GM04504 (cell line): Measurements from ENCODE around the gene SREBF2.
A peak's percentile ranks its signal among the peaks of the same experiment; 100 is the strongest.

Experiments
- DNase-seq: peaks from one replicate; pipeline ENCODE4 v3.0.0-alpha.2; 2012; ENCODE audit warnings: low read depth

Gene SREBF2

DNA sequence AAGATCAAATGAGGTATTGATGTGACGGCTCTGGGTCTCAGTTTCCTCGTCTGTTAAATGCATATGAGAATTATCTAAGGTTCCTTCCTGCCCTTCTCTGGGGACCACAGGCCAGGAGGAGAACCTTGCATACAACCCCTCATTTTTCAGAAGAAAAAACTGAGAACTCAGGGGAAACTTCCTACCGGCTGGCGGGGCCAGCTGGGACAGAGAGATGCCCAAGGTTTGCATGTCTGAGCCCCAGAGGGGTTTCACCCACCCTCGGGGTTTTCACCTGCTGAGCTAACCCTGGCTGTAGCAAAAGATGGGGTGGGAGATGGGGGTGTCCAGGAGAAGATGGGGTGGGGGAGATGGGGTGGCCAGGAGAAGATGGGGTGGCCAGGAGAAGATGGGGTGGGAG lies 89.4 kb downstream of the SREBF2 start:
- no peak for DNase-seq

DNA sequence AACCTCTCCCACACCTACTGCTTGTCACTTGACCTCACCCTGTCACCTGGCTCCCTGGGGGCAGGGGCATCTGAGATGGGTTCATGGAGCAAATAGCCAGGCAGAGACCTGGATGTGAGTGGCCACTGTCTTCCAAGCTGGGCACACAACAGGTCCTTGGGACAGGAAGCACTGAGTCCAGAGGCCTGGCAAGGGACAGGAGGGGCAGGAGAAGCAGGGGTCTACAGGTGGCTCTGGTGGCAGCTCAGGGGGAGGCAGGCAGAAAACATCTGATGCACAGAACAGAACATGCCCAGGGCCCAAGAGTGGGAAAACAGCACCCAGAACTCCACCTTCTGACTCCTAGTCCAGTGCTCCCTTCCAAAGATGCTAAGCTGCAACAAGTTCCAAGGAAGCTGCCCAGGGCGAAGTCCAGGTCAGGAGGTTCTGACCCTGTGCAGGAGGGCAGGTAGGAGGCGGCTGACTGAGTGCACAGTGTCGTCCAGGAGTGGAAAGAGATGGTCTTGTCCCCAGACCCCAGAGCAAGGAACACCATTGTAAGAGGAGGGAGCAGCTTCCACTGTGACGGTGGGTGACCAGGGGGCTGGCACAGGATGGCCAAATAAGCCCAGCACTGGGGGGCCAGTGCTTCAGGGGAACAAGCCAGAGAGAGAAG lies 90.2 kb downstream of the SREBF2 start:
- DNase-seq: no peak

DNA sequence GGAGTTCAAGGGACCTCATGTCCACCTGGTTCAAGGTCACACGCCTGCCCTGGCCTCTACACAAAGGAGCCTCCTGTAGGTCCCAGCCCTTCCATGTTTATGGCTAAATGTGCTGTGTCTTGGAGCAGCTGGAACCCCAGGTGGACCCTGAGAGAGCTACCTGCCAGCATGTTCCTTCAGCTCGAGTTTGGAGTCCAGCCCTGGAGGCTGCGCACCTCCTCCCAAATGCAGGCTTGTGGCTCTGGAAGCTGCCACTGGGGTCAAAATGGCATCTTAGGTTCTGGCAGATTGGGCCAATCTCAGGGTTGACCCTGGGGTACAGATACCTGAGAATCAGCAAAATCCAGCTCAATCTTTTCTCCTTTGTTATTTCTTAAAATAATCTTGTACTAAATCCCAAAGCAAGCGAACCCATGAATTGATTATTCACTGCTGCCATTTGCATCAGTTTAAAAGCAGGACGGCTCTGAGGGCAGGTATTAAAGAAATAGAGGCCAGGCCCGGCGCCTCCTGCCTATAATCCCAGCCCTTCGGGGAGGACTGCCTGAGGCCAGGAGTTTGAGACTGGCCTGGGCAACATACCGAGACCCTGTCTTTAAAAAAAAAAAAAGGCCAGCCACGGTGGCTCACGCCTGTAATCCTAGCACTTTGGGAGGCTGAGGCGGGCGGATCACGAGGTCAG lies 90.8 kb downstream of the SREBF2 start:
- no peak for DNase-seq

DNA sequence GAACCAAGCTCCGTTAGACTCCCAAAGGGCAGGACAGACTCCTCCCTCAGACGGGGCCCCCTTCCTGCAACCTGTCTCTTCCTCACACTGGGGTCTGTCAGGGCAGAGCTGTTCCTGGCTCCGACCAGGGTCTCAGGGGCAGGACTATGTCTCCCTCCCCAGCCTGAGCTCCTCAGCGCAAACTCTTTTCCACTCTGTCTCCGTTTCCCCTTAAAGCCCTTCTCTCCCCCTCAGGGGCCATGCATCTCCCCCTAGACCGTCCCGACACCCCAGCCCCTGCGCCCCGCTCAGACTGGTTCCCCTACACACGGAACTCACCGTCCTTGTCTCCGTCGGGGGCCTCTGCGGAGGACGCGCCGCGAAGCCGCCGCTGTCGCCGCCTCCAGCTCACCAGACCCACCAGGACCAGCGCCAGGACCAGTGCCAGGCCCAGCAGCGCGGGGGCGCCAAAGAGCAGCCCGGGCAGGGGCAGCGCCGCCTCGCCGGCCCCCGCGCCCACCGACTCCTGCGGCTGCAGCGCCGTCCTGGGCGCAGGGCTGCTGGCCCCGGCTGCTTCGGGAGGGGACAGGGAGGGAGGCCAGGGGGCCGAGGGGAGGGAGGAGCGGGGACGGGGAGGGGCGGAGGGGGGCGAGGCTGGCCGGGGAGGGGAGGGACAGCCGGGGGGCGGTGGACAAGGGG lies 93.0 kb downstream of the SREBF2 start:
- DNase-seq: no peak

DNA sequence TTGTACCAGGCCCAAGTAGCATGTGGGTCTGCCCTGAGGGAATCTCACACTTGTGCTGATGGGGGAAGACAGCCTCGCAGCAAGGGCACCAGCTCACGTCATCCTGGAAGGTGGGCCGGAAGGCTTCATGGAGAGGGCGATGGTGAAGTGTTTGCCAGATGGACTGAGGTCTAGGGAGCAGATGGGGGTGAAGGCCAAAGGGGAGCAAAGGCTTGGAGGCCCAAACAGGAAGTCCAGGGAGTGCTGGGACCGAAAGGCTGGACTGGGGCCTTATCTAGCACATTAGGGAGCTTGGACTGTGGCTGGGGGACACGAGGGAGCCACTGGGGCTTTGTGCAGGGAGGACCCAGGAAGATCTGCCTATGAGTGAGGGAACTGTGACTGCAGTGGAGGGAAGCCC lies 94.9 kb downstream of the SREBF2 start:
- DNase-seq: no peak

DNA sequence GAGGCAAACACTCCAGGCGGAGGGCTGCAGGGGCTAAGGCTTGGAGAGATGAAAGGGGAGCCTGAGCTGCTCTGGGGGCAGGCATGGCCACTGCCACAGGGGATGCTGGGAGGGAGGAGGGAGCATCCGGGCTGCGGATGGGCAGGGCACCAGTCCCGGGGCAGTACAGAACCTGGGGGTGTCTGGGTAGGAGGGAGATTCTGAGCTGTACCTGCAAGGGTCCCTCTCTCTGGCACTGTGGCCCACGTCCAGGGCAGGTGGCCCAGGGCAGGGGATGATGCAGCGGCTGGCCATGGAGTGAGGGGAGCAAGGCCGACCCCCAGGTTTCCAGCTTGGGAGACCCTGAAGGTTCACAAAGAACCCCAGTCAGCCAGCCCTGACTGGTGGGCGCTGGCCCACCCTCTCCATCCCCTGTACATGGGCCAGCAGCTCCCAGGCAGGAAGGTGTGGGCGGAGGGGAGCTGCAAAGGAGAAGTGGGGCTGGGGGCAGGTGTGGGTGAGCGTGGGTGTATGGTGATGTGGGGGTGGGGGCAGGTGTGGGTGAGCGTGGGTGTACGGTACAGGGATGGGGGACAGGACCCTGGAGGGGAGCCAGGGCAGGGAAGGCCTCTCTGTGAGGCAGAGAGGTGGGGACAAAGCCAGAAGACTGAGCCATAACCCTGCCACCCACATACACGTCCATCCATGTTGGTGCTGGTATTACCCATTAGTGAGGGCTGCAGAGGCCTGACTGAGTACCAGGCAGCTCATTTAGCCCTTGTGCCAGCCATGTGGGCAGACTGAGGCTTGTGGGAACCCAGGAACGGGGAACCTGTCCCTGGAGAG lies 95.9 kb downstream of the SREBF2 start:
- no peak for DNase-seq

DNA sequence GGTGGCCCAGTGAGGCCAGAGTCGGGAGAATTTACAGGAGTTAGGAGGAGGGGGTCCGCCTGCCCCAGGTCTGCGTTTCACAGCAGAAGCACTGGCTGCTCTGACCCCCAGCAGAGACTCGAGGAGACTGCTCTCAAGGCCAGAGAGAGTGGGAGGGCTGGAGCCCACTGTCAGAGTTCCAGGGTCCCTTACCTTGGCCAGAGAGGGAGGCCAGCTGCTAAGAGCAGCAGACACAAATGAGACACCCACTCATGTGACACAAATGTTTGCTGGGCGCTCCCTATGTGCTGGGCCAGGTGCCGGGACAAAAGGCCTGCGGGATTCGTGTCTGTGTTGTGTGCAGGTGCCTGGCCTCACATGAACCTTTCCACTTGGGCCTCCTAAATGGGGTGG lies 96.5 kb downstream of the SREBF2 start:
- DNase-seq: no peak

DNA sequence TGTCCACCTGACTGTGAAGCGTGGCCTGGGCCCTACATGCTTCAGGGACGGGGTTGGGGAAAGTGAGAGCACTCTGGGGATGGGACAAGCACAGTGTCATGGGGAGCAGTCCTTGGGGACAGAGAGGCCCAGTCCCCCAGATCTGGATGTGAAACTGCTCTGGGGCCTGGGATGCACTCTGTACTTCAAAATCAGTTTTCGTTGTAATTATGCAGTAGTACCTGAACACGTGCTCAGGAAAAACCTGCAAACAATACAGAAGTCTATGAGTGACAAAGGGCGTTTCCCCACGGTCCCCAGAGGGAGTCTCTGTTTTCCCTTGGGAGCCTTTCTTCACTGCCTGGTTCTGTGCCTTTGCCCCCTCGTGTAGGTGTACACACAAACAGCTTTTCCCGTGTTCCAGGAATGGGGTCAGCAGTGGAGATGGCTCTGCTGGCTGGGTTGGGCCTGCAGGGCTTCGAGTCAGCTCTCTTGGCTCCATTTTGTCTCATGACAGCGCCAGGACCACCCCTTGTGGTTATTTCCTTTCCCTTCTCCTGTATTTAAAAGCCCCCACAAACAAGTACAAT lies 98.9 kb downstream of the SREBF2 start:
- no peak for DNase-seq

DNA sequence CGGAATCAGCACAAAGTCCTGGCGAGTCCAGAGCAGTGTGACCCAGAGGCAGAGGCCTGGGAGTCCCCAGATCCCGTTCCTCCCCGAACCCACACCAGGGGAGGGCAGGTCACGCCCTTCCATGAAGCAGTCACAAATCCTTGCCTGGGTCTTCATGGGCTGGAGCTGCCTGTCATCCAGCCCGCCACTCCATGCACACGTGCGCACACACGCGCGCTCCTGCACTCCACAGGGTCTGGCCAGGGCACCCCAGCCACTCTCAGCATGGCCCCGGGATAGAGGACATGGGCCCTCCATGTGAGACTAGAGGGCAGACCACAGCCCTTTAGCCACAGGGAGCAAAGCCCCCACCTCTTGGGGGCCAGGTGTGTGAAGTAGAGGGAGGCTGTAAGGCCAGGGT lies 99.4 kb downstream of the SREBF2 start:
- no peak for DNase-seq

DNA sequence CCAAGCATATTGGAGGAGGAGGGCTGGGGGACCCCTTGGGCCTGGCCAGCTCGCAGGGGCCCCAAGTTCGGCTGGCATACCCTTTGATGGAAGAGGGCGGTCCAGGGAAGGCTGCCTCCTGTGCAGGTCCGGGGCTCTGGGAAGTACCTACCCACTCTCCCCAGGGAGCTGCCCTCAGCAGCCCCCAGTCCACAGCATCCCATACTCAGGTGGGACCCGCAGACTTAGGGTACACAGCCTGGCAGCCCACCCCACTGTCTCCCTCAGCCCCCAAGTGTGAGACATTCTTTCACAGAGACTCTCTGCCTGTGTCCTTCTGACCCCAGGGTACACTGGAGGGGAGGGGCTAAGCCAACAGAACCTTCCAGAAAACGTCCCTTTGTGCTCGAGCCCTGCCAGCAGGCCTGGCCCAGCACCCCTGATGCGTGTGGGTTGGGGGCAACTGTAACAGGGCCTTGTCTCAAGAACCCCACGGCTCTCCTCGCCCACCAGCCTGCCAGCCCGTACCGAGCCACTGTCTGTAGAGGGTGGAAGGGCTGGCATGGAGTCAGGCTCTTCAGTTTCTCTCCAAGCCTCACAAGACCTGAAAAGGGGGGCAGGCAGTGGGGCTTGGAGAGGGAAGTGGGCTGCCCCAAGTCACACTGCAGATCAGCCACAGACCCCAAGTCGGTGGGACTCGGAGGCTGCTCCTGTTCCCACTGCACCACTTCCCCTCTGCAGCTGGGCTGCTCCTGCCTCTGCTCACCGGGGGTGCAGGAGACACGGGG lies 100.7 kb downstream of the SREBF2 start:
- no peak for DNase-seq

DNA sequence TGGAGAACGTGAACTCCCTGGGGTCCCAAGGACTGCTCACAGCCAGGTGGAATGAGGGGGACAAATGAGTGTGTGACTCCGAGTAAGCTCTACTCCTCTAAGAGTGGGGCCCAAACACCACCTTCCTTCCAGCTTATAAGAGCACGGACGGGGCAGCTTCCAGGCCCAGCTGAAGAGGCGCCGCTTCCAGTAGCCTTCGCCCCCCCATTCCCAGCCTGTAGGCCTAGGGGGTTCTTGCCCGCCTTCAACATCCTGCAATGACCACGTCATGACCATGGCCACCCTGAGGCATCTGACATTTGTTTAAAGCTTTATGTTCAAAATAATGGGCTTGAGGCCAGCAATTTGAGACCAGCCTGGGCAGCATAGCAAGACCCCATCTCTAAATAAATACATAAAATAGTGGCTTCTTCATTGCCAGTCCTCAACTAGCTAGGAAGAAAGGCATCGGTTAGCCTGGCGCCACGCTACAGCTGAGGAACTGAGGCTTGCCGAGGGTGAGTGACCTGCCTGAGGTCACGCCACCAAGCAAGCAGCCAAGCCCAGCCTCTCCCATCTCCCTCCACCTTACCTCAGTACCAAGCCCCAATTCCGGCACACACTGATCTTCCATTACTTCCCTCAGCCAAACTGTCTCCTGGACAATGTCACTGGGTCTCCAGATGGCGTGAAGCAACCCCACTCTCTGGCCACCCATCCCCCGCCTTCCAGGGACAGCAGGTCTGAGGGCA lies 101.5 kb downstream of the SREBF2 start:
- no peak for DNase-seq

DNA sequence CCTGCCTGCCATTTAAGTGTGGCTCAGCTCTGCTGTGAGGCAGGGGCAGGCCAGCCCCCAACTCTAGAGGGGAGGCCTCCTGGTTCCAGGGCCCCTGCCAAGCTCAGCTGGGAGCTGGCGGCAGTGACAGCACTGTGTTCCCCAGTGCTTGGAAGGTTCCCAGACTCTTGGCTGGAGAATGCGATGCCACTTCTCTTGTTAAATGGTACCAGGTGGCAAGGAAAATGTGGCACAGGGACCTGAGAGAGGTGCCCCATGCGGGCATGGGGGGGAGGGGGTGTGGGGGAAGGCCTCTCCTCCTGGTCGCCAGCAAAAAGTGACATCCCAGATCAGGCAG lies 102.1 kb downstream of the SREBF2 start:
- DNase-seq: no peak

DNA sequence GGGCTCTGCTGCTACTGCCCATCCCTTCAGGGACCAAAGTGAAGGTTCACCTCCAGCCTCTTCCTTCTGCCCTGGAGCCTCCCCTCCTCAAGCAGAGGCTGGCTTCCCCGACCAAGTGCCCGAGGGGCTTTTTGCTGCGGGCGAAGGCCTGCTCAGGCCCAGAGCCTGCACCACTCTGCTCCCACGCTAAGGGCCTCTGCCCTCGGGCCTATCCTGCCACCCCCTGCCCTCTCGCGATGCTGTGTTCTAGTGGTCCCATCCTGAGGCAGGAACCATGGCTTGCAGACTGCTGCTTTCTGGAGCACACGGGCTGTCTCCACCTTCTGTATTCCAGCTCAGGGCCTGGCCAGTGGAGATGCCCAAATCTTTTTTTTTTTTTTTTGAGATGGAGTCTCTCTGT lies 102.6 kb downstream of the SREBF2 start:
- DNase-seq: no peak

DNA sequence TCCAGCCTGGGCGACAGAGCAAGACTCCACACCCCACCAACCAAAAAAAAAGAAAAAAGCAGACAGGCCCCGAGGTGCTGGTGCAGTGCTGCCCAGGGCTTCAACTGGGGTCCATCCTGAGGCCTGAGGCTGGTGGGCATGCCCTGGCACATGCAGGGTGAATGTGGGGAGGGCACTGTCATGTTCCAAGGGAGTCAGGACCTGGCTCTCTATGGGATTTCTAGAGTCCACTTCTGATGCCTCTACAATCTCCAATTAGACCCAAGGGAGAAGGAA lies 103.9 kb downstream of the SREBF2 start:
- no peak for DNase-seq

DNA sequence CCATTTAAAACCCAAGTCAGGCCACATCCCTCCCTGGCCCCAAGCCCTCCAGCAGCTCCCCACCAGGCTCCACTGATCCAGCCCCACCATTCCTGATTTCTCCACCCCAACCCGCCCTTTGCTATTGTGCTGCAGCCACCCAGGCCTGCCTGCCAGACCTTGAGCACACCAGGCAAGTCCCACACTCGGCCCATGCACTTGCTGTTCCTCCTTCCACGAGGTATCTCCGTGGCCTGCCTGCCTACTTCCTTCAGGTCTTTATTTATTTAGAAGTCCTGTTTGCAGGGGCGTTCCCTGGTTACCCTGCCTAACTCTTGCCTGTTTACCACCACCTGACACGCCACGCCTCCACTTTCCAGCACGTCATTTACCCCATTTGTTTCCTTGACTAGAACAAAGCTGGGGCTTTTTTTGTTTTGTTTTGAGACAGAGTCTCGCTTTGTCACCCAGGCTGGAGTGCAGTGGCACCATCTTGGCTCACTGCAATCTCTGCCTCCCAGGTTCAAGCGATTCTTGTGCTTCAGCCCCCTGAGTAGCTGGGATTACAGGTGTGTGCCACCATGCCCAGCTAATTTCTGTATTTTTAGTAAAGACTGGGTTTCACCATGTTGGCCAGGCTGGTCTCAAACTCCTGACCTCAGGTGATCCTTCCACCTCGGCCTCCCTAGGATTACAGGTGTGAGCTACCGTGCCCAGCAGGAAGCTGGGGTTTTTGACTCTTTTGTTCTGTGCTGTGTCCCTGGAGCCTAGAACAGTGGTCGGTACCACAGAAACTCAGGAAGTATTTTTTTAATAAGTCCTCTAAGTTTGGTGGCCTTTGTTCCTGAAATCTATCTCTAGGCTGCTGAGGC lies 107.3 kb downstream of the SREBF2 start:
- DNase-seq: no peak

DNA sequence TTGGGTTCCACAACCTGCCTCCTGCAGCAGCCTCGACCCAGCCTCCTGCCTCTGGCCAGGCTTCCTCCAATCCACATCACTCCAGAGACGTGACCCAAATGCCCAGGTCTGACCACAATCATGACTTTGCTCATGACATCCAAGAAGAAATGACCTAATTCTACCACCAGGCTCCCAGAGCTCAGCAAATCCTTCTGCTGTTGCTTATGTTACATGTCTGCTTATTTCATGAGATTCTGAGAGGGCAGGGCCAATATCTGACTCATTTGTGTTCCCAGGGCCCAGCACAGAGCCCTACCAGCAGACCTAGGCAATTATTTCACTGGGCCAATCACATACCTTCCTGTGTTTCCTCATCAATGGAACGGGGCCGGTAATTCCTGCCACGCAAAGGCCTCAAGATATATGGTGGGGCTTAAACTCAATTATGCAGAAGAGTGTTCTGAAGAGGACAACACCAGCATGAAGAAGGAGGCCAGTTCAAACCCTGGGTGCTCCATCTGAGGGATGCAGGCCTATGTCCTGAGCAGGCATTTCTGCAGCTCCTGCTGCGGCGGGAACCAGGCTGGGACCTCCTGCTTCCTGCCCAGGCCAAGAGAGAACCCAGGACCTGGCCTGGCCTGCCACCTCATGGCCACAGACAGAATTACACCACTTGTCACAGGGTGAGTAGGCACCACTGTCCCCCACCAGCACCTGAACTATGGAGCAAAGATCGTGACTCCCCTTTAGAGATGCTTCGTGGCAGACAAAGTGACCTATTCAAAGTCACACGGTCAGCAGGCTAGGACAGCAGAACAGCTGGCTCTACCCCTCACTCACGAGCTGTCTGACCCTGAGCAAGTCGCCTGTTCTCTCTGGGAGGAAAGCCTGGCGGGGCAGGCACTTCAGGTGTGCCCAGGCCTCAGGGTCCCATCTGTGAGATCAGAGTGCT lies 108.2 kb downstream of the SREBF2 start:
- DNase-seq: peak; percentile 81

DNA sequence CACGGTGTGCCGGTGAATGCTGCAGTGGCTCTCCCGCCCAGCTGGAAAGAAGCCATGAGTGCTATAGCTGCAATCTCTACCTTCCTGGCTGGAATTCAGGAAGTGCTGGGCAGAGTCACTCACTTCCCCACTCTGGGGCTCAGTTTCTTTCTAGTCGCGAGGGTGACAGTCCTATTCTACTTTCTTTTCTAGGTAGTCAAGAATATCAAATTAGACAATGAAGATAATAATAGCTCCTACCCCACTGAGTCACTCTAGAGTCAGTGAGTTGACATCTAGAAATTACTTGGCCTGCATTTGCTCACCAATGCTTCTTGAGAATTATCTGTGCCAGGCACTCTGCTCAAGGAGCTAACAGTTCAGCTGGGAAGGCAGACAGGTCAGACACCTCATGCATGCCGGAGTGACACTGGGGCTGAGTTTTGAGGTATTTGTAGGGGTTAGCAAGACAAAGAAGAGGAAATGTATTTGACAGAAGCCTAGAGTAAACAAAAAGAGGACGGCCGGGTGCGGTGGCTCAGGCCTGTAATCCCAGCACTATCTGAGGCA lies 110.8 kb downstream of the SREBF2 start:
- no peak for DNase-seq

DNA sequence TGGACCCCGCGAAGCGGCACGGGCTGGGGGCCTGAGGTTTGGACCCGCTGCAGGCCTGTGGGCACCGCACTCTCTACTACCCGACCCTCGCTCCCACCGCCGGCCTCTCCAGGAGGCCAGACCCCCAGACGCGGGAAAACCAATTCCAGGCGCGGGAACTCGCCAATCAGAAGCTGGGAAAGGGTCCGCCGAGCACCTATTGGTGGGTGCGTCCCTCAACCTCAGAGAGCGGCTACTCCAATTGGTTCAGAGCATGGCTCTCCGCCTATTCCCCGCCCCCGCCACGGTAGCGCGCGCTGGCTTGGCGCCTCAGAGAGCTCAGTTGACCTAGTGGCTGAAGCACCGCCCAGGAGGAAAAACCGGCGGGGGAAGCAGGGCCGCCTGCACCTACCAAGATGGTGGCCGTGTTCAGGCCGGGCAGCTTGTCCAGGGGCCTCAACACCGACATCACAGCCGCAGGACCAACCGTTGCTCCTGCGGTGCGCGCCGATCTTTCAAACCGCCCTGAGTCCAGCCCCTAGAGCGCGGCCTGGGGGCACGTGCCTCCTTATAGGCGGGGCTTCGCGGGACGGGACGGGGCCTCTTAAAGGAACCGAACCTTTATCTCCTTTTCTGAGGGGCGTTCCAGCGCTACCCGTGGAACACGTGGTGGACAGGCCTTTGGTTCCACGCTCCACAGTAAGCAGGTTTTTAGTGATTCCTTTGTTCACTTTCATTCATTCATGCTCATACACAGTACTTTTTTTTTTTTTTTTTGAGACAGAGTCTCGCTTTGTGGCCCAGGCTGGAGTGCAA lies 113.9 kb downstream of the SREBF2 start, which contains the start of gene CENPM:
Gene CENPM, minus strand, starts transcription at position 524 of the 795 bp plus-strand sequence. Its CDS starts 76 bp downstream, at position 448.
- DNase-seq: peak; percentile 79
